BLaER1 treated with 17β-estradiol and CSF1 and Interleukin-3, amounts not matched to agents 10 nM and 100 nM (cell line): ENCODE results near the gene RCE1.

Experiments used
- H3K27ac ChIP-seq, 11 experiments: shearing (Covaris generic); formaldehyde crosslinking; 2 replicates each; pipeline ENCODE4 v1.8.1; 2022
- H3K27me3 ChIP-seq, 11 experiments: shearing (Covaris generic); formaldehyde crosslinking; 2 replicates each; pipeline ENCODE4 v1.8.1; 2022
- H3K36me3 ChIP-seq, 11 experiments: shearing (Covaris generic); formaldehyde crosslinking; 2 replicates each; pipeline ENCODE4 v1.8.1; 2022
- H3K4me1 ChIP-seq, 10 experiments: shearing (Covaris generic); formaldehyde crosslinking; 2 replicates each; pipeline ENCODE4 v1.8.1; 2022
- H3K4me2 ChIP-seq, 11 experiments: shearing (Covaris generic); formaldehyde crosslinking; 2 replicates each; pipeline ENCODE4 v1.8.1; 2022
- H3K4me3 ChIP-seq, 10 experiments: shearing (Covaris generic); formaldehyde crosslinking; 2 replicates each; pipeline ENCODE4 v1.8.1; 2022
- H3K9ac ChIP-seq, 11 experiments: shearing (Covaris generic); formaldehyde crosslinking; 2 replicates each; pipeline ENCODE4 v1.8.1; 2022
- H3K9me3 ChIP-seq, 11 experiments: shearing (Covaris generic); formaldehyde crosslinking; replicated peaks in 1 of 11; 2 replicates each; pipeline ENCODE4 v1.8.1; 2022
- H4K20me1 ChIP-seq, 11 experiments: shearing (Covaris generic); formaldehyde crosslinking; 2 replicates each; pipeline ENCODE4 v1.8.1; 2022
- Cebpa-rat ChIP-seq, 11 experiments: shearing (Covaris generic); IDR thresholded peaks; 2 replicates each; pipeline ENCODE4 v1.8.1; 2022

Gene RCE1

GRCh38 chr11:66888282-66888681 lies 45.0 kb downstream of the RCE1 start:
- Histone ChIP-seq H3K36me3 (peaks cover 0 to 9% (median 0%) of the 10 kb centered on the region in 11 experiments; a peak in 1 of 22 replicates), H3K9me3 (no peaks in the 10 kb centered on the region), H4K20me1 (peaks cover 0 to 21% (median 0%) of the 10 kb centered on the region in 11 experiments; a peak in 5 of 22 replicates), H3K4me2 (no peak overlapping the region), H3K9ac (no peak overlapping the region), H3K27me3 (no peaks in the 10 kb centered on the region), H3K27ac (no peak overlapping the region), H3K4me1 (peaks cover 14 to 37% (median 28%) of the 10 kb centered on the region in 10 experiments; a peak in 19 of 20 replicates), H3K4me3 (no peak overlapping the region)
- TF ChIP-seq Cebpa-rat (IDR thresholded peaks at IDR 0.05): no peak

- no peak for TF ChIP-seq Cebpa-rat (IDR thresholded peaks at IDR 0.05)
- Histone ChIP-seq H3K4me3 (no peak overlapping the region), H3K27ac (no peak overlapping the region), H3K4me1 (peaks cover 14 to 34% (median 28%) of the 10 kb centered on the region in 10 experiments; a peak in 19 of 20 replicates), H3K27me3 (no peaks in the 10 kb centered on the region), H3K4me2 (peak overlapping the region in 2 of 11 experiments; percentile 4 to 17; a peak in 2 of 22 replicates), H3K36me3 (peaks cover 0 to 9% (median 0%) of the 10 kb centered on the region in 11 experiments; a peak in 1 of 22 replicates), H3K9ac (no peak overlapping the region), H3K9me3 (no peaks in the 10 kb centered on the region), H4K20me1 (peaks cover 0 to 17% (median 0%) of the 10 kb centered on the region in 11 experiments; a peak in 6 of 22 replicates)
Measured at GRCh38 chr11:66889960-66890359, 46.7 kb downstream of the RCE1 start.

- Histone ChIP-seq H3K9me3 (no peaks in the 10 kb centered on the region), H3K27ac (0 out of 22 replicates have a peak overlapping the region, but pooled peaks of 1 of the 11 experiments have one; percentile 13), H3K27me3 (no peaks in the 10 kb centered on the region), H3K4me2 (peak overlapping the region in 5 of 11 experiments; percentile 25 to 54 (median 45); a peak in 8 of 22 replicates), H3K4me1 (peaks cover 14 to 25% (median 22%) of the 10 kb centered on the region in 10 experiments; a peak in 19 of 20 replicates), H3K9ac (no peak overlapping the region), H3K36me3 (peaks cover 0 to 9% (median 0%) of the 10 kb centered on the region in 11 experiments; a peak in 1 of 22 replicates), H4K20me1 (peaks cover 0 to 18% (median 0%) of the 10 kb centered on the region in 11 experiments; a peak in 5 of 22 replicates), H3K4me3 (no peak overlapping the region)
- TF ChIP-seq Cebpa-rat (IDR thresholded peaks at IDR 0.05): no peak
Measured at GRCh38 chr11:66891851-66892660, 48.8 kb downstream of the RCE1 start.

- H3K4me2 ChIP-seq: 0 out of 22 replicates have a peak overlapping the region, but pooled peaks of 1 of the 11 experiments have one; percentile 47
- H3K4me3 ChIP-seq: no peak overlapping the region
- H3K36me3 ChIP-seq: peaks cover 0 to 8% (median 0%) of the 10 kb centered on the region in 11 experiments; a peak in 1 of 22 replicates
- H3K9ac ChIP-seq: no peak overlapping the region
- no peak for TF ChIP-seq Cebpa-rat (IDR thresholded peaks at IDR 0.05)
- H3K9me3 ChIP-seq: no peaks in the 10 kb centered on the region
- H3K4me1 ChIP-seq: peaks cover 14 to 25% (median 18%) of the 10 kb centered on the region in 10 experiments; a peak in 19 of 20 replicates
- no peak overlapping the region for H3K27ac ChIP-seq
- no peaks in the 10 kb centered on the region for H3K27me3 ChIP-seq
- peaks cover 0 to 20% (median 0%) of the 10 kb centered on the region in 11 experiments; a peak in 4 of 22 replicates for H4K20me1 ChIP-seq
Measured at GRCh38 chr11:66892911-66893310, 49.7 kb downstream of the RCE1 start.

GRCh38 chr11:66894141-66894540 lies 50.9 kb downstream of the RCE1 start:
- no peak overlapping the region for H3K4me3 ChIP-seq
- no peaks in the 10 kb centered on the region for H3K27me3 ChIP-seq
- no peak overlapping the region for H3K27ac ChIP-seq
- H3K9me3 ChIP-seq: no peaks in the 10 kb centered on the region
- no peak for TF ChIP-seq Cebpa-rat (IDR thresholded peaks at IDR 0.05)
- peaks cover 14 to 25% (median 18%) of the 10 kb centered on the region in 10 experiments; a peak in 19 of 20 replicates for H3K4me1 ChIP-seq
- no peak overlapping the region for H3K4me2 ChIP-seq
- no peaks in the 10 kb centered on the region for H3K36me3 ChIP-seq
- no peak overlapping the region for H3K9ac ChIP-seq
- peaks cover 0 to 23% (median 0%) of the 10 kb centered on the region in 11 experiments; a peak in 3 of 22 replicates for H4K20me1 ChIP-seq
